Right lung (tissue), 5 donors: ENCODE results near the gene TUBGCP6. TPM values are rescaled to one million over a fixed set of nuclear protein-coding genes. Genes with fewer than 3 reads are reported as not detected.

Experiments used
- DNase-seq, 2 donors: peaks; one replicate each; pipeline ENCODE4 v3.0.0-alpha.2; 2013
- polyA plus RNA-seq, 5 donors: library from polyadenylated mRNA; unstranded; fragments of 120-200 nt; gene quantifications; one replicate each; pipeline versions ENCODE4 v1.2.1 to v1.2.3, GENCODE V29; 2013; ENCODE audit warnings: inconsistent platforms in 1 of 5, low replicate concordance in 1 of 5; ENCODE audit not compliant: insufficient read length in 5 of 5, insufficient read depth in 1 of 5

TUBGCP6 gene
- polyA plus RNA-seq, 5 donors, result 32.3 to 45.7 (median 44.8) TPM

DNA sequence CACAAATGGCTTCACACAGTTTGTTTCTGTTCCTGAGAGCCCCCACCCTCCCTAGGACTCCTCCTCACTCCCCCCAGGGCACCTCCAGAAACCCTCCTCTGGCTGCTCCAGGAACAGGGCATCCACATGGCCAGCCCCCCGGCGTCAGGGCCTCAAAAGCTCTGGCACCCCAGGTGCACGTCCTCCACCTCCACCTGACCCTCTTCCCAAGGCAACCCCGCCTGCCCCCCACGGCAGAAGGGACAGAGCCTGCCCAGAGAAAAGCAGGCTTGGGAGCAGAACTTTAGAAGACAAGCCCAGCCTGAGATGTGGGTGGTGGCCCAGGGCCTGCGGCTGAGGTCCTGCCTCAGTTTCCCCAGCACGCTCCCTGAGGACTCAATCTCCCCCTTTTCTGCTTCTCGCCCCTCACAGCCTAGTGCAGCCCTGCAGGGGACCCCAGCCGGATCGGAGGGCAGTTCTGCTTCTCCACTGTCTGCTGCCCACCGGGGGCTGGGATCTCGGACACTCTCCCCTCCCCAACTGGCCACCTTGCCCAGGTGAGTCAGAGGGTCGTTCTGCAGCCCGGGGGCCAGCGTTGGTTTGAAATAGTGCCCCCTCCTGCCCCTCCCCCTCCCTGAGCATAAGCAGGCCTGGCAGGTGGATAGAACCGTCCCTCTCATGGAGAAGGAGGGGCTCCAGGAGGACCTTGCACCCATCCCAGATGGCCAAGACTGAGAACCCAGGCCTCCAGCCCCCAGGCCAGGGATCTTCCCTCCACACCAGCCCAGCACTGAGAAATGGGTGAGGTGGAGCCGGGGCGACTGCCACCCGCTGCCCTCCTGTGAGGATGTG is 61.5 kb downstream of the TUBGCP6 start:
- no peak for DNase-seq

DNA sequence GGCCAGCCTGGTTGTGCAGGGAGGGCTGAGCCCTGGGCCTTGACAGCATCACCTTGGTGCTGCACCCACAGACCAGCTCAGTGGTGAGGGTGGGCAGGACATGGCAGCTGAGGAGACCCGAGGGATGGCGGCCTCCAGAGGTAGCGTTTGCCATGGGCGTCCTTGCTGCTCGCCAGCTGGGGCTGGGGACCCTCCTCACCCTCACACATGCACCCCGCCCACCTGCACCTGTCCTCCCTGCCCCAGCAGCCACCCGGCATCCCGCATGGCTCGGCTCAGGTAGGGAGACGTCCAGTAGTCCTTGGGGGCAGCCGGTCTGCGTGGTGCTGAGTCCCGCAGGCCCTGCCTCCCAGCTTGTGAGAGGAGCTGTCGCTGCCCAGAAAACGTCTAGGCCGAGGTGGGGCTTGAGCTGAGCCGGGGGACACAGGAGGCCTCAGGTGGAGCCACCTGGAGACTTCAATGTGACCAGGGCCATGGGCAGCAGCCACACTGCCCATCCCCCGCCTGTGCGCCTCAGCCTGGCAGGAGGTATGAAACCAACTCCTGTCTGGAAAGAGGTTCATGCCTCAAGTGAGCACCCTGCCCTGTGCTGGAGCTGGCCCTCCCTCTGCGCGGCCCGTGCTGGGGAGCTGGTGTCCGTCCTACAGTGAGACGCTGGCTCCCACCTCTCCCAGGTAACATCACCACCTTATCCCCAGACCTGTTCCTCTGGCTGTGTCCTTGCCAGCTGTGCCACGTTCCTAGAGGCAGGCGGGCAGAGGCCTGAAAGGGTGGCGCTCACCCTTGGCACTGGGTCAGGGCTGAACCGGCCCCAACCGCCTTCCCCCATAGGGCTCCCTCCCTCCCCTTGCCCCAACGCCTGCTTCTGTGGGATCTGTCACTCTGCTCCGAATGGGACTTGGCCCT is 62.4 kb downstream of the TUBGCP6 start:
- DNase-seq, result no peak

DNA sequence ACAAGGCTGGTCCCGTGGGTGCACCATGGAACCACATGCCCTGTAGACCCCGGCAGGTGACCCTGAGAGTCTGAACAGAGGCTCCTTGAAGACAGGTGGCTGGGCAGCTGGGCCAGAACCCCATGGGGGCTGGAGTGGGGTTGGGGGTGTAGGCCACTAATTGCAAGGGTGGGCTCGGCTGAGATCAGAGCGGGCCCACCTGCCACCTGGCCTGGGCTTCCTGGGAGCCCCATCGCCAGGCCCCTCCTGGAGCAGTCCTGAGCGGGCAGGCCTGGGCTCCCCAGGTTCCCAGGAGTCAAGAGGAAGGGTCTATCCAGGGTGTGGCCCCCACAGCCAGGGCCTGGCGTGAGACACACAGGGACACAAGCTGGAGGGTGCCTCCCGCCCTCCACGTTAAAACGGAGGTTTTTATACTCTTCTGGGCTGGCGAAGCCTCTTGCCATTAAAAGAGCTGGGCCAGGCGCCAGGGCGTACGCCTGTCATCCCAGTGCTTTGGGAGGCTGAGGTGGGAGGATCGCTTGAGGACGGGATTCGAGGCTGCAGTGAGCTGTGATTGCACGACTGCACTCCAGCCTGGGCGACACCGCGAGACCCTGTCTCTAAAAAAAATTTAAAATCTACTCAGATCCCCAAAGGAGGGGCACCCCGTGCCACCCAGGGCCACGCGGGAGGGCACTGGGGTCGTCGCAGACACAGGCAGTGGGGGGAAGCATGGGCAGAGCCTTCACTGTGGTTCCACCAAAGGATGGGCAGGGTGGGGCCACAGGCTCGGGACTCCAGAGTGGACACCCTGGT is 63.9 kb downstream of the TUBGCP6 start:
- DNase-seq, result no peak

DNA sequence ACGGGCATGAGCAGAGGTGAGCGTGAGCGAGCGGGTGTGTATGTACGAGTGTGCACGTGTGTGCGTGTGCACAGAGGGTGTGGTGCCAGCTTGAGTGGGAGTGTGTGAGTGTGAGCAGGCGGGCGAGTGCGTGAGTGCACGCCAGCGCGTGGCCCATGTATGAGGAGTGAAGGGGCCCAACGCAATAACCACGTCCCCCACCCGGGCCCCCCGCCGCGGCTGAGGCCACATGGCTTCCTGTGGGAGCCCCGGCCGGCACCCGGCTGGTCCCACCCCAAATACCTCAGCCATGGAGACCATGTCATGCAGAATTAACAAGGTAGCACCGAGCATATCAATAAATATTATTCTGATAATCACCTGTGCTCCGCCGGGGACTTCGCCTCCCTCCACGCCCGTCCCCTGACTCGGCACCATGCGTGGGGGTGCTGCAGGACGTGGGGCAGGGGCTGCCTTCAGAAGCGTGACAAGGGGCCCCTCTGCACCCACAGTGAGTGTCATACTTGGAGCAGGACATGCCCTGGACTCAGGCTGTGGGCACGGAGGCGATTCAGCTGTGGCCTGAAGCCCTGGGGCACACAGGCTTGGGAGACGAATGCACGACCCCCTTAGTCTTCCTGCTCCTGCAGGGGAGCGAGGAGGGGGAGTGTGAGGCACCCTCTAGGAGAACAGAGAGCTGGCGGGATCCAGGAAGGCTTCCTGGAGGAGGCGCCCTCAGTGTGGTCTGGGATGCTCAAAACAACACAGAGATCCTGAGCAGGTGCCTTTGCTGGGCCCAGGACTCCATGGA is 64.7 kb downstream of the TUBGCP6 start:
- no peak for DNase-seq

DNA sequence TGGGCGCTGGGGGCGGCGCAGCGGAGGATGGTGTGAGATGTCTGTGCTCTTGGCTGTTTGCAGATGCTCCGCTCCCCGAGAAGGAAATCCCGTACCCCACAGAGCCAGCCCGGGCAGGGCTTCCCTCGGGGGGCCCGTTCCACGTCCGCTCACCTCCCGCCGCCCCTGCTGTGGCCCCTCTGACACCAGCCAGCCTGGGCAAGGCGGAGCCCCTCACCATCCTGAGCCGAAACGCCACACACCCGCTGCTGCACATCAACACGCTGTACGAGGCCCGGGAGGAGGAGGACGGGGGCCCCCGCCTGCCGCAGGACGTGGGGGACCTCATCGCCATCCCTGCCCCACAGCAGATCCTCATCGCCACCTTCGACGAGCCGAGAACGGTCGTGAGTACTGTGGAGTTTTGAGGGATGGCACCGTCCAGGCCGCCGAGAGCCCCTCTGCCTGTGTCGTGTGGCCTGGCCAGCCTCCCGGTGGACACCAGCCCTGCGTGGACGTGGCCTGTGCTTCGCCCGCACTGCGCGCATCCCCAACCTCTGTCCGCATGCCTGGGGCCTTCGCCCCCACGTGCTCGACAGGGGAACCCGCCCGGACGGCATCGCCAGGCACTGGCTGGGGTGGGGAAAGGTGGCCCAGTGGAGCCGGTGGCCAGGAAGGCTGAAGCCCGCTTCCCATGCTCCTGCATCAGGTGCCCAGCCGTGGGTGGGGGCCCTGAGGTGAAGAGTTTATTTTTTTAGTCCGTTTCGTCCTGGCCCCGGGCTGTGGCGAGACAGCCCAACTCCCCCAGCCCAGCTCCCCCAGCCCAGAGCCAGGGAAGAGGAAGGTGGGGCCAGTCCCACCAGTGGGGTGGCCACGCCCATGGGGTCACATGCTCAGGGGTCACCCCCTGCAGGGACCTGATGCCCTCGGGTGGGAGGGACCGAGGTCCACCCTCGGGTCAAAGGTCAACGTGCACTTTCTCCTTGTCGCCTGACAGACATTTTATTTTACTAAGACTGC is 65.7 kb downstream of the TUBGCP6 start:
- DNase-seq, result no peak

DNA sequence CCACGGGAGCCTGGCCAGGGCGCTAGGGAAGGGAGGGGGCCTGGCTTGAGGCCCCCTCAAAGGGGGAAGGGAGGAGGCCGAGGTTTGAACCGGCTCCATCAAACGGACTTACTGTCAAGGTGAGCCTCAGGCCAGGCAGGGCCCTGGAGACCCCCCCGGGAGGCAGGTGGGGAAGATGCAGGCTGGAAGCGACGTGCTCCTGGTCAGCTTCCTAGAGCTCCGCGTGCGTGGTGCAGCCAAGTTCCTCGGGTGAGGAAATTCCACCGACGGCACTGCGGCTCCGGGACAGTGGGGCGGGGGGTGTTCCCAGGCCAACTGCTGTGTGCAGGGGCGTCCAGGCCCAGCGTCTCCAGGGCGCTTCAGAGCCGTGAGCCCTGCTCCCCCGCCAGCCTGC is 66.4 kb downstream of the TUBGCP6 start:
- DNase-seq, result no peak

DNA sequence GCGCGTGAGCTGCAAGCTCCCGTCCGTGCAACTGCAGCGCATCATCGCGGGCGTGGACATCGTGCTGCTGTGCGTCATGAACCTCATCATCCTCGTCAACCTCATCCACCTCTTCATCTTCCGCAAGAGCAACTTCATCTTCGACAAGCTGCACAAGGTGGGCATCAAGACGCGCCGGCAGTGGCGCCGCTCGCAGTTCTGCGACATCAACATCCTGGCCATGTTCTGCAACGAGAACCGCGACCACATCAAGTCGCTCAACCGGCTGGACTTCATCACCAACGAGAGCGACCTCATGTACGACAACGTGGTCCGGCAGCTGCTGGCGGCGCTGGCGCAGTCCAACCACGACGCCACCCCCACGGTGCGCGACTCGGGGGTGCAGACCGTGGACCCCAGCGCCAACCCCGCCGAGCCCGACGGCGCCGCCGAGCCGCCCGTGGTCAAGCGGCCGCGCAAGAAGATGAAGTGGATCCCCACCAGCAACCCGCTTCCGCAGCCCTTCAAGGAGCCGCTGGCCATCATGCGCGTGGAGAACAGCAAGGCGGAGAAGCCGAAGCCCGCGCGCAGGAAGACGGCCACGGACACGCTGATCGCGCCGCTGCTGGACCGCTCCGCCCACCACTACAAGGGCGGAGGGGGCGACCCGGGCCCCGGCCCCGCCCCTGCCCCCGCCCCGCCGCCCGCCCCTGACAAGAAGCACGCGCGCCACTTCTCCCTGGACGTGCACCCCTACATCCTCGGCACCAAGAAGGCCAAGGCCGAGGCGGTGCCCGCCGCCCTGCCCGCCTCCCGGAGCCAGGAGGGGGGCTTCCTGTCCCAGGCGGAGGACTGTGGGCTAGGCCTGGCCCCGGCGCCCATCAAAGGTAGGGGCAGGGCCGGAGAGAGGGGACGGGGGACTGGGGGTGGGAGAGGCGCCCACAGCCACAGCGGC is 67.0 kb downstream of the TUBGCP6 start:
- DNase-seq, result no peak

DNA sequence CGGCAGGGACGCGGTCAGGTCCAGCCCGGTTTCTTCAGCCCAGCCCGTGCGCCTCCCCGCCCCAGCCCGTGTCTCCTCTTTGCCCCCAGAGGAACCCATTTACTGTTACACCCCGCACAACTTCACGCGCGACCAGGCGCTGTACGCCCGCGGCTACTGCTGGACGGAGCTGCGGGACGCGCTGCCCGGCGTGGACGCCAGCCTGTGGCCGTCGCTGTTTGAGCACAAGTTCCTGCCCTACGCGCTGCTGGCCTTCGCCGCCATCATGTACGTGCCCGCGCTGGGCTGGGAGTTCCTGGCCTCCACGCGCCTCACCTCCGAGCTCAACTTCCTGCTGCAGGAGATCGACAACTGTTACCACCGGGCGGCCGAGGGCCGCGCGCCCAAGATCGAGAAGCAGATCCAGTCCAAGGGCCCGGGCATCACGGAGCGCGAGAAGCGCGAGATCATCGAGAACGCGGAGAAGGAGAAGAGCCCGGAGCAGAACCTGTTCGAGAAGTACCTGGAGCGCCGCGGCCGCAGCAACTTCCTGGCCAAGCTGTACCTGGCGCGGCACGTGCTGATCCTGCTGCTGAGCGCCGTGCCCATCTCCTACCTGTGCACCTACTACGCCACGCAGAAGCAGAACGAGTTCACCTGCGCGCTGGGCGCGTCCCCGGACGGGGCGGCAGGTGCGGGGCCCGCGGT is 67.8 kb downstream of the TUBGCP6 start:
- DNase-seq, result no peak

DNA sequence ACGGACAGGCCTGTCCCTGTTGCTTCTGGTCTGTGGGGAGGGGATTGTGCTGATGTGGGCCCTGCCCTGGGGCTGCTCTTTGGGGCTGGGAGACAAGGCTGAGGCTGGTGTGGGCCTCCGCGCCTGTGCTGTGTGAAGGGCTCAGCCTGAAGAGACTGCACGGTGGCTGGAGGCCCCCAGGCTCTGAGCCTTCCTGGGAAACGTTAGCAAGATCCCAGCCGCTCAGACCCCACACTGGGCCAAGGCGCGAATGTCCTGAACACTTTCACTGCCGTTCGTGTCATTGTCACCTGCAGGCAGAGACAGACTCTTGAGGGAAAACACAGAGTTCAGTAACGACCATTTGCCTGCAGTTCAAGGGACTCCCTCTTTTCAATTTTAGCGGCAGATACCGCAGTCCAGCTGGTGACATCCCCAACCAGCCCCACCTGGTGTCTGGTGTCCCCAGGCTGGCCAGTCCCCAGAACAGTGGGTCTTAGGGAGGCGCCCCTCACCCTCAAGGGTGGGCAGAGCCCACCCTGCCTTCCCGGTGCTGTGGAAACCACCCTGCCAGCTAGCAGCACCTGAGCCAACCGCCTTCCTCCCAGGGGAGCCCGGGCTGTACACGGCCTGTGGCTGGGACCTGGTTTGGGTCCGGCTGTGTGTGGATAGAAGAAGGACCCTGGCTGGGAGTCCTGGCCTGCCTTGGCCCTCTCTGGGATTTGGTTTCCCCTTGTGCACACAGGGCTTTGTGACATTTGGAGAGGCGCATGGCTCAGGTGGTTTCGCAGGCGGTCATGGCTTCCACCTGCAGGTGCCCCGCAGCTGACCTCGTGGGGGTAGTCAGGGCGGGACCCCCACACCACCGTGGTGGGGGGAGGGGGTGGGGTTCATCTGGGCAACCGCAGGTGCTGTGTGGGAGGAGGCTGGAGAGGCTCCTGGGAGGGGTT is 68.6 kb downstream of the TUBGCP6 start:
- no peak for DNase-seq

DNA sequence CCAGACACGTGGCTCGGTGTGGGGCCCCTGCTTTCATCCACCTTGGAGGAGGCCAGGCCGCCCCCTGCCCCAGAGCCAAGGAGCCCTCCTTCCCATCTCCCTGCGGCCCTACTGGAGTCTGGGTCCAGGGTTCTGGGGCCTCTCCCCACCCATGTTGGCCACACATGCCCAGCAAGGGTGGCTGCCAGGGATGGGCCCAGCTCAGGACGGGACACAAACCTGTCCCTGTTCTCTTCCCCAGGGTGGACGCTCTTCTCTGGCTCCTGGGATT is 69.7 kb downstream of the TUBGCP6 start:
- DNase-seq, result no peak

DNA sequence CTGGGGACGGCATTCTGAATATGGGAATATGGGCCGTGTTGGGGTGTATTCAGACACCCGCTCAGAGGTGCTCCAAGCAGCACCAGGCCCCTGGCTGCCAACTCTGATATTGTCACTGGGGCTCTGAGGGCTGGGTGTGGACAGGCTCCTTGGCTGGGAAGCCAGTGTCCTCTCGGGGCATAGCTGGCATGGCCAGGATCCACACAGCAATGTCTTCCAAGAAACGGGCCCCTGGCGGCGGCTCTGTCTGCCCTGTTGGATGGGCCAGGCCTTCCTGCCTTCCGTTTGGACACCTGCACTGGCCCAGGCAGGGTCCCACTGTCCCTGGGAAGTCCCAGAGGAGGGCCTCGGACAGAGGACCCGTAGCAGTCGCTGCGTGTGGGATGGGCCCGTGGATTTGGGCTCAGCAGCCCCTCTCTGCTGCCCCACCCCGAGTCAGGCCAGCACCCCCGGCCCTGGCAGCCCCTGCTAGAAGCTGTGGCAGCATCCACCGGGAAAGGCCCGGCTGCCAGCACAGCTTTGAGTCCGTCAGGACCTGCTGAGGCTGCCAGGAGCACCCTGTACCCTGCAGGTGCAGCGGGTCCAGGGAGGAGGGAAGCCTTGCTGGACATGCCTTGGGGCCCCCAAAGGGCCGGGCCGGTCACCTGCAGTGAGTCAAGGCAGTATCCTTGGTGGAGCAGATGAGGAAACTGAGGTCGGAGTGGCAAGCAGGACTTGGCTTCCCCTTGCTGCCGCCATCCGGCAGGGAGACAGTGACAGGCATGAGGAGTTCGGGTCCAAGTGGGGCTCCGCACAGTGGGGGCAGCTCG is 70.2 kb downstream of the TUBGCP6 start:
- no peak for DNase-seq

DNA sequence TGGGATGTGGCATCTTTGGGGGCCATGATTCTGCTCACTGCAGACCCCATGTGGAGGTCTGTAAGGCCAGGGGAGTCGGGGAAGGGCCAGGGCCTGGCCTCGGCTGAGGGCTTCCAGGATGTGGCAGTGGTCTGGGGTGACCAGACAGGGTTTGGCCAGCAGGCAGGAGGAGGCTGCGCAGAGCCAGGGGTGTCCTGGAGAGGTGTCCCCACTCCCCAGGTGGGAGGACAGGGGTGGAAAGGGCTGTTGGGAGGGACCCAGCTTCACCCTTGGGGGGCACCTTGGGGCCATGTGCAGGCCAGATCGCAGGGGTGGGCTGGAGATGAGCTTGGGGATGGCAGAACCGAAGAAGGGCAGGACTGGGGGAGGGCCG is 70.9 kb downstream of the TUBGCP6 start:
- DNase-seq, result no peak

DNA sequence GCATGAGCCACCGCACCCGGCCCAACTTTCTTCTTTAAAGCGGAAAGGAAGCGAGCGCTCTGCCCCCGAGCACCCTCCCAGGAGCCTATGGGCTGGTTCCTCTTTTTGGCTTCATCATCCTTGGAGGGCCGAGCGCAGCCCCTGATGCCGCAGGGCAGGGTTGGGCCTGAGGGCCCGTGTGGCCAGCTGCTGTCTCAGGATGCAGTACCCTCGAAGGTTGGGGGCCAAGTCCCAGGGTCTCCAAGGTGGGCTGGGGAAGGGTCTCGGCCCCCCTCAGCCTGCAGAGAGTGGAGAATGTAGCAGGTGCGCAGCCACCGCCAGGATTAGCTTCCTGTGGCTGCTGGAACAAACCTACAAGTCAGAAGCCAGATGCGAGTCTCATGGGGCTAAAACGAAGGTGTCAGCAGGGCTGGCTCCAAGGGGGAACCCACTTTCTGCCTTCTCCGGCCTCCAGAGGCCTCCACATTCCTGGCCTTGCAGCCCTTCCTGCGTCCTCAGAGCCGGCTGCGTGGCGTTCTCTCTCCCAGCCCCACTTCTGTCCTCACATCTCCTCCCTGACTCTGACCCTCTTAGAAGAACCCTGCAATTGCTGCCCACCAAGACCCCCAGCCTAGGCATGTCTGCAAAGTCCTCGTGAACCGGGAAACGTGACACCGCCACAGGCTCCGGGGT is 71.4 kb downstream of the TUBGCP6 start:
- DNase-seq, result no peak

DNA sequence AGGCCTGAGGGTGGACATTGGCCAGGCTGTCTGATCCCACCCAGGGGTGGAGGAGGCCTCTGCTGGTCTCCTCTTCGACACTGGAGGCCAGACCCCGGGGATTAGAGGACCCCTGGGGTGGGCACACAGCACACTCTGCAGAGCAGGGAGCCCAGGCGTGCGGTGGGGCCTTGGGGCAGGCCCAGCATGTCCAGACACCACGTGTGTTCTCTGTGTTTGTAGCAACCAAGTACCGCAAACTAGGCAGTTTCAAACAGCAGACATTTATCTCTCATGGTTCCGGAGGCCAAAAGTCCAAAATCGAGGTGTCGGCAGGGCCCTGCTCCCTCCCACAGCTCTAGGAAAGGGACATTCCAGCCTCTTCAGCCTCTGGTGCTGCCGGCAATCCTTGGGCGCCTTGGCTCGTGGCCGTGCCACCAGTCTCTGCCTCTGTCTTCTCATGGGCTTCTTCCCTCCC is 72.8 kb downstream of the TUBGCP6 start:
- DNase-seq, result no peak

DNA sequence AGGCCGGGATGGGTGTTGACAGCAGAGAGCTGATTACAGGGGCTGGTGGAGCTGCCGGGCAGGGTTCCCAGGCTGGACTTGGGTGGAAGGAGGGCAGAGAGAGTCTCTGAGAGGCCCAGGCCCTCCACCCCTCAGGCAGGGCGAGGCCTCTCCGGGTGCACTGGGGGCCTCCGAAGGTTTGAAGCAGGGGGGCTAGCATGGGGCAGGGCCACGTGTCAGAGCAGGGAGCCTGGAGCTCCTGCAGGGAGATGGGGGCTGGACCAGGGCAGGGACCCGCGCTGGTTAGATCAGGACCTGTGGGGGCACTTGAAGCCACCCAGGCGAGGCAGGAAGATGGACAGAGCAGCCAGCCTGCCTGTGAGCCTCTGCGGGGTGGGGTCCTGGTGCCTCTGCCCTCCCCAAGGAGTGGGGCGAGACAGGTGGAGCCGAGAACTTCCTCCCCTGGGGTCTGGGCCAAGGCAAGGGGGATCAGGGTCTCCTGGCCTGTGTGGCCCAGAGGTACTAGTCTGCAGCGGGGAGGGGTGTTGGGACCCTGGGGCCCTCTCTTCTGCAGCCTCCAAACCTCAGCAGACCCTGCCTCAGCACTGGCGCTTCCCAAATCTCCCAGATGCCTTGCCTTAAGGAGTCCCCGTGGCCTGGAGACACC is 73.4 kb downstream of the TUBGCP6 start:
- no peak for DNase-seq
